CD4-positive, alpha-beta T cell (primary cell): ENCODE data around the gene FBXO45. TPM values are rescaled to one million over a fixed set of nuclear protein-coding genes. Genes with fewer than 3 reads are reported as not detected.
A peak's percentile ranks its signal among the peaks of the same experiment; 100 is the strongest.

Source experiments
- ATAC-seq: fragments of 200-7000 bp; cut with Tn5 transposase; one replicate; pipeline ENCODE4 v1.10.0; 2022; ENCODE audit warnings: mild to moderate bottlenecking; ENCODE audit not compliant: poor library complexity
- CTCF ChIA-PET: fragments of 350-600 bp; sonication (Branson Sonifier 250); formaldehyde crosslinking; loops from one replicate; lab custom pipeline; 2021; ENCODE audit warnings: antibody characterized with exemption, inconsistent platforms; lab: Charles Lee
- POLR2A ChIA-PET: fragments of 350-600 bp; sonication (Branson Sonifier 250); formaldehyde crosslinking; loops from one replicate; lab custom pipeline; 2021; ENCODE audit warnings: antibody characterized with exemption, inconsistent platforms; lab: Charles Lee
- DNase-seq, 14 experiments: peaks; one replicate each; pipeline ENCODE4 v3.0.0-alpha.2; 2013 to 2020; ENCODE audit warnings: mixed read lengths in 2 of 14
- H3K27ac ChIP-seq, 2 donors: one replicate each; pipeline versions ENCODE4 v1.5.1 to v1.7.0; 2013; ENCODE audit warnings: low read length in 2 of 2, low read depth in 1 of 2, mild to moderate bottlenecking in 1 of 2
- H3K27me3 ChIP-seq, 2 experiments: 1 replicate in 1 of 2; 2 replicates in 1 of 2; pipeline versions ENCODE4 v1.6.1 to v1.7.0; 2013; ENCODE audit warnings: low read length in 2 of 2, control low read depth in 1 of 2, mild to moderate bottlenecking in 1 of 2, moderate library complexity in 1 of 2; ENCODE audit not compliant: insufficient read depth in 2 of 2, control insufficient read depth in 1 of 2
- H3K36me3 ChIP-seq: one replicate; pipeline ENCODE4 v1.6.1; 2013; ENCODE audit warnings: low read length, control low read depth; ENCODE audit not compliant: insufficient read depth
- H3K4me1 ChIP-seq: one replicate; pipeline ENCODE4 v1.6.1; 2013; ENCODE audit warnings: low read length, control low read depth; ENCODE audit not compliant: insufficient read depth
- H3K4me3 ChIP-seq: one replicate; pipeline ENCODE4 v1.5.1; 2013; ENCODE audit warnings: mild to moderate bottlenecking, low read length, moderate library complexity
- H3K9me3 ChIP-seq, 2 experiments: 1 replicate in 1 of 2; 2 replicates in 1 of 2; pipeline versions ENCODE4 v1.6.1 to v1.7.0; 2013; ENCODE audit warnings: low read length in 2 of 2, mild to moderate bottlenecking in 2 of 2, control low read depth in 1 of 2, moderate library complexity in 1 of 2; ENCODE audit not compliant: control insufficient read depth in 1 of 2, insufficient read depth in 1 of 2
- H3K27ac Mint-ChIP-seq: one replicate; pipeline ENCODE4 v1.8.0; 2020; ENCODE audit warnings: mixed read lengths
- H3K27me3 Mint-ChIP-seq: one replicate; pipeline ENCODE4 v1.8.0; 2021; ENCODE audit warnings: mixed read lengths
- H3K36me3 Mint-ChIP-seq: one replicate; pipeline ENCODE4 v1.8.0; 2021; ENCODE audit warnings: low read depth, mixed read lengths
- H3K4me1 Mint-ChIP-seq: one replicate; pipeline ENCODE4 v1.8.0; 2021; ENCODE audit warnings: low read depth, mixed read lengths
- H3K4me3 Mint-ChIP-seq: one replicate; pipeline ENCODE4 v1.8.0; 2020; ENCODE audit warnings: mild to moderate bottlenecking, mixed read lengths
- H3K9me3 Mint-ChIP-seq: one replicate; pipeline ENCODE4 v1.8.0; 2020; ENCODE audit warnings: mixed read lengths
- intact Hi-C, 2 experiments: fragments of 100-400 bp; cut with DNase I in 1 of 2; cut with micrococcal nuclease in 1 of 2; formaldehyde crosslinking; loops; one replicate each; pipeline versions ENCODE4 v1.15.1 to v1.9.0; 2023 to 2025; cut with DNase I, micrococcal nuclease
- polyA plus RNA-seq, 2 donors: library from polyadenylated mRNA; unstranded; fragments of 120-200 nt; gene quantifications; one replicate each; pipeline ENCODE4 v1.2.1, GENCODE V29; 2013
- total RNA-seq, 174 experiments: library from RNA in 2 of 174; stranded (reverse) in 2 of 174; gene quantifications; one replicate each; pipeline ENCODE4 v1.2.3 and lab custom pipeline; 2021 to 2026
- TF ChIP-seq, protein P1 (sequence below): fragments of 200-600 bp; IDR thresholded peaks from one replicate; pipeline ENCODE4 v1.8.0; 2022; ENCODE audit warnings: antibody characterized with exemption, mild to moderate bottlenecking

Gene FBXO45, protein sequence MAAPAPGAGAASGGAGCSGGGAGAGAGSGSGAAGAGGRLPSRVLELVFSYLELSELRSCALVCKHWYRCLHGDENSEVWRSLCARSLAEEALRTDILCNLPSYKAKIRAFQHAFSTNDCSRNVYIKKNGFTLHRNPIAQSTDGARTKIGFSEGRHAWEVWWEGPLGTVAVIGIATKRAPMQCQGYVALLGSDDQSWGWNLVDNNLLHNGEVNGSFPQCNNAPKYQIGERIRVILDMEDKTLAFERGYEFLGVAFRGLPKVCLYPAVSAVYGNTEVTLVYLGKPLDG
- 1 to 10 TPM; 5.4 to 6.0 TPM for total RNA-seq
- 7.2 TPM for polyA plus RNA-seq (2013, experiment 1 of 2)
- polyA plus RNA-seq (2013, experiment 2 of 2): 7.9 TPM
- 13.9 to 101 (median 35.3) reads per million in 172 experiments for total RNA-seq (lab: John Stamatoyannopoulos, UW)

DNA sequence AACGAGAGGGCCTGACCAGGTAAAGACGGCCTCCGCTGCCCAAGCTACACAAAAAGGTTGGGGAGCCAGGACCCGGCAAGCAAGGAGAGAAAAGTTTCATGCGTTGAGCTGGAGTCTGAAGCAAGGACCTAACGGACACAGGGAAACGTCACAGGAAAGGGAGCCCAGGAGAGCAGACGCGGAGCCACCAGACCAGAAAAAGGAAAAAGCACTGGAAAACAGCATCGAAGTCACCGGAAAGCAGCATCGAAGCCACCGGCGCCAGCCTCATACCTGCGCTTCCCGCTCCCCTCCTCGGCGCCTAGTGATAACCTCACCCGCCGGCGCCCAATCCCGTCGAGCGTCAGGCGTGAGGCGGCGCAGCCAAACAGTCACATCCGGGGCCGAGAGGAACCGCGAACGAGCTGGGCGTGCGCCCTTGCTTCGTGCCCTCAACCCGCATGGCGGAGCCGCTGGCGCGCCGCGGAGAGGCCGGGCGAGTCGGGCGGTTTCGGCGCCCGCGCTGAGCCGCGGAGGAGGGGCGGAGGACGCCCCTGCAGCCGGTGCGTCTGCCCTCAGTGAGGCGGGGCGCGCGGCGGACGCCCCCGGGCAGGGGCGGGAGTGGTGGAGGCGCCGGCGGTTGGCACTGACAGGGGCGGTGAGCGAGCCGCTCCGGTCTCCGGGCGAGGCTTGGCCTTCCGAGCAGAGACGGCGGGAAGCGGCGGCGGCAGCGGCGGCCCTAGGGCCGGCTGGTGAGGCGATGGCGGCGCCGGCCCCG is at the start of gene FBXO45, which contains the start of gene WDR53:
TSS of gene FBXO45 (plus strand) at position 415 of the 757 bp plus-strand sequence. CDS start at position 740, 325 bp downstream.
TSS of gene WDR53 (minus strand) at position 309 of the 757 bp plus-strand sequence. CDS start 7,079 bp downstream, outside the sequence.
- H3K36me3 ChIP-seq: peaks cover 10% of the 10 kb centered on the region
- peak within 1 kb of the TSS; percentile 76 for H3K4me3 ChIP-seq
- H3K9me3 ChIP-seq: no peaks in the 10 kb centered on the region
- Mint-ChIP-seq H3K9me3 (no peaks in the 10 kb centered on the region), H3K36me3 (peaks cover 41% of the 10 kb centered on the region), H3K4me3 (peak within 1 kb of the TSS; percentile 98), H3K27ac (peak within 1 kb of the TSS; percentile 97), H3K4me1 (peaks cover 48% of the 10 kb centered on the region), H3K27me3 (no peaks in the 10 kb centered on the region)
- intact Hi-C loops: loop anchor here (1.0 to 5.0 kb wide), 7 partner anchors 41 to 374 kb away; partner anchors contain the start of genes RNF168 (in 2 of the 2), CEP19 (in 1 of the 2), NCBP2 (in 1 of the 2) and PAK2 (in 1 of the 2)
- DNase-seq: peak; percentile 90 to 99 (median 94)
- POLR2A ChIA-PET: interaction anchor here (0.5 to 2.6 kb wide), 27 partner anchors 8 to 487 kb away, joined by 3 to 27 read pairs (median 5); partner anchors contain the start of genes CEP19, DYNLT2B, MELTF and NCBP2
- peak; percentile 90 for ATAC-seq
- TF ChIP-seq, protein P1, sequence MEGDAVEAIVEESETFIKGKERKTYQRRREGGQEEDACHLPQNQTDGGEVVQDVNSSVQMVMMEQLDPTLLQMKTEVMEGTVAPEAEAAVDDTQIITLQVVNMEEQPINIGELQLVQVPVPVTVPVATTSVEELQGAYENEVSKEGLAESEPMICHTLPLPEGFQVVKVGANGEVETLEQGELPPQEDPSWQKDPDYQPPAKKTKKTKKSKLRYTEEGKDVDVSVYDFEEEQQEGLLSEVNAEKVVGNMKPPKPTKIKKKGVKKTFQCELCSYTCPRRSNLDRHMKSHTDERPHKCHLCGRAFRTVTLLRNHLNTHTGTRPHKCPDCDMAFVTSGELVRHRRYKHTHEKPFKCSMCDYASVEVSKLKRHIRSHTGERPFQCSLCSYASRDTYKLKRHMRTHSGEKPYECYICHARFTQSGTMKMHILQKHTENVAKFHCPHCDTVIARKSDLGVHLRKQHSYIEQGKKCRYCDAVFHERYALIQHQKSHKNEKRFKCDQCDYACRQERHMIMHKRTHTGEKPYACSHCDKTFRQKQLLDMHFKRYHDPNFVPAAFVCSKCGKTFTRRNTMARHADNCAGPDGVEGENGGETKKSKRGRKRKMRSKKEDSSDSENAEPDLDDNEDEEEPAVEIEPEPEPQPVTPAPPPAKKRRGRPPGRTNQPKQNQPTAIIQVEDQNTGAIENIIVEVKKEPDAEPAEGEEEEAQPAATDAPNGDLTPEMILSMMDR: no peak
- no peaks in the 10 kb centered on the region for H3K27me3 ChIP-seq
- peaks cover 47% of the 10 kb centered on the region for H3K4me1 ChIP-seq
- peak within 1 kb of the TSS; percentile 77 to 81 for H3K27ac ChIP-seq
- CTCF ChIA-PET: interaction anchor here (0.6 to 2.0 kb wide), 4 partner anchors 40 to 374 kb away, joined by 3 to 7 read pairs (median 6); partner anchors contain the start of genes NCBP2 and PAK2

DNA sequence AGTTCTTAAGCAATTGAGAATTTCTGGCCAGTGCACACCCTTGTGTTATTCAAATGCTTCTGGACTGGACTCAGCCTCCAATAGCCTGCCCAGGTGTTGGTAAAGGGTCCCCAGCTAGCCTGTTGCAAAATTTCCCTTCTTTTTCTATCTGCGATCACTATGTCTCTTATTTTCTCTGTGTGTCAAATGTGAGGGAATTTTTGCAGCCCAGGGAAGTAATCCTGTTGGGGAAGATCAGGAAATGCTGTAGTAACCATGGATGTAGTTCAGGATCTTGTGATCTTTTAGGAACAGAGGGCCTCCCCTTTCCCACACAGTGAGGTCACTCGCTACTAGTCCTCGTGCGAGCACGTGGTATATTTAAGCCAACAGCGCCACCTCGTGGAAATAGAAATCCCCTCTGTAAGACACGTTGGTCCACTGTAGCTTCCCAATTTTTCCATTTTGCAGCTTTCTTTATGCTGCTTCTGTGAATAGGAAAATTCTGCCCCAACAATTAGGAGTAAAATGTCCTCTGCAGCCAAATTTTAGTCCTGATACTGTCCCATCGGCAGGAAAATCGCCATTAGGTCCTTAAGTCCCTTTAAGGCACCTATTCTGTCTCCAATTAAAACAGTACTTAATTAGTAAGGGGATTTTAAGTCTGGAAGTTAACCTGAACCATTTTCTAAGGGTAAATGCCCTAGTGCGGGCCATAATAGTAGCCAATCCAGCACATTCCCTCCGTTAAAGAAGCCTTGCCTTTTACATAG is 49.3 kb upstream of the FBXO45 start:
- TF ChIP-seq, protein P1: peak; percentile 50
- Mint-ChIP-seq H3K4me1 (no peaks in the 10 kb centered on the region), H3K27me3 (peaks cover 4% of the 10 kb centered on the region), H3K36me3 (peaks cover 20% of the 10 kb centered on the region), H3K9me3 (peaks cover 22% of the 10 kb centered on the region), H3K4me3 (no peak overlapping the region), H3K27ac (no peak overlapping the region)
- Histone ChIP-seq H3K36me3 (no peaks in the 10 kb centered on the region), H3K9me3 (peaks cover 29 to 55% of the 10 kb centered on the region in 2 experiments), H3K27ac (no peak overlapping the region), H3K27me3 (no peaks in the 10 kb centered on the region), H3K4me3 (no peak overlapping the region), H3K4me1 (no peaks in the 10 kb centered on the region)
- ATAC-seq (no peak), DNase-seq (peak; percentile 23 to 77 (median 45))
- ChIA-PET CTCF (interaction anchor here (0.6 to 3.6 kb wide), 5 partner anchors 10 to 453 kb away, joined by 3 to 14 read pairs (median 4); no protein-coding TSS in a partner anchor), POLR2A (no interaction called here)
- intact Hi-C loops: loop anchor here (1.0 kb wide), 1 partner anchor 266 kb away; no protein-coding TSS in a partner anchor
